GM13976 (cell line): ENCODE results near the gene KDM1B.
A peak's percentile ranks its signal among the peaks of the same experiment; 100 is the strongest.
"Not testable (repeated sequence)": the region's sequence is repeated elsewhere in the genome, so short reads cannot be mapped to it uniquely, and the experiment has no call there.

Experiments
- DNase-seq: peaks from one replicate; pipeline ENCODE4 v3.0.0; 2012; ENCODE audit warnings: low spot score
- in situ Hi-C: fragments of 300-500 bp; cut with MboI; formaldehyde crosslinking; loops from one replicate; pipeline ENCODE4 v1.12.0; 2022; ENCODE audit warnings: low sequenced_read_pairs, mixed read lengths, inconsistent platforms; ENCODE audit not compliant: unreplicated experiment
- TF ChIP-seq, protein P1 (sequence below): IDR thresholded peaks from 2 replicates; pipeline ENCODE4 v1.5.1; 2012; ENCODE audit warnings: borderline replicate concordance, mild to moderate bottlenecking; ENCODE audit not compliant: insufficient read depth; ENCODE audit errors: extremely low read depth, missing control alignments, control extremely low read depth

KDM1B gene

GRCh38 chr6:18147616-18148015 lies 7.6 kb upstream of the KDM1B start:
- DNase-seq = no peak
- in situ Hi-C loops = no loop called here
- TF ChIP-seq, protein P1, sequence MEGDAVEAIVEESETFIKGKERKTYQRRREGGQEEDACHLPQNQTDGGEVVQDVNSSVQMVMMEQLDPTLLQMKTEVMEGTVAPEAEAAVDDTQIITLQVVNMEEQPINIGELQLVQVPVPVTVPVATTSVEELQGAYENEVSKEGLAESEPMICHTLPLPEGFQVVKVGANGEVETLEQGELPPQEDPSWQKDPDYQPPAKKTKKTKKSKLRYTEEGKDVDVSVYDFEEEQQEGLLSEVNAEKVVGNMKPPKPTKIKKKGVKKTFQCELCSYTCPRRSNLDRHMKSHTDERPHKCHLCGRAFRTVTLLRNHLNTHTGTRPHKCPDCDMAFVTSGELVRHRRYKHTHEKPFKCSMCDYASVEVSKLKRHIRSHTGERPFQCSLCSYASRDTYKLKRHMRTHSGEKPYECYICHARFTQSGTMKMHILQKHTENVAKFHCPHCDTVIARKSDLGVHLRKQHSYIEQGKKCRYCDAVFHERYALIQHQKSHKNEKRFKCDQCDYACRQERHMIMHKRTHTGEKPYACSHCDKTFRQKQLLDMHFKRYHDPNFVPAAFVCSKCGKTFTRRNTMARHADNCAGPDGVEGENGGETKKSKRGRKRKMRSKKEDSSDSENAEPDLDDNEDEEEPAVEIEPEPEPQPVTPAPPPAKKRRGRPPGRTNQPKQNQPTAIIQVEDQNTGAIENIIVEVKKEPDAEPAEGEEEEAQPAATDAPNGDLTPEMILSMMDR = no peak

- in situ Hi-C loops = no loop called here
- no peak for DNase-seq
- TF ChIP-seq, protein P1 = no peak
Measured at GRCh38 chr6:18148304-18149025, 6.8 kb upstream of the KDM1B start.

- in situ Hi-C loops, DNase-seq: not testable (repeated sequence)
Measured at GRCh38 chr6:18151391-18151790, 3.8 kb upstream of the KDM1B start.

GRCh38 chr6:18151801-18152200 lies 3.4 kb upstream of the KDM1B start:
- in situ Hi-C loops = no loop called here

GRCh38 chr6:18153311-18153703 lies 1.9 kb upstream of the KDM1B start:
- TF ChIP-seq, protein P1 = no peak
- DNase-seq = no peak
- in situ Hi-C loops = no loop called here

More at GRCh38 chr6:18151801-18152200, 3.4 kb upstream of the KDM1B start:
- DNase-seq = no peak
- TF ChIP-seq, protein P1 = no peak

DNA sequence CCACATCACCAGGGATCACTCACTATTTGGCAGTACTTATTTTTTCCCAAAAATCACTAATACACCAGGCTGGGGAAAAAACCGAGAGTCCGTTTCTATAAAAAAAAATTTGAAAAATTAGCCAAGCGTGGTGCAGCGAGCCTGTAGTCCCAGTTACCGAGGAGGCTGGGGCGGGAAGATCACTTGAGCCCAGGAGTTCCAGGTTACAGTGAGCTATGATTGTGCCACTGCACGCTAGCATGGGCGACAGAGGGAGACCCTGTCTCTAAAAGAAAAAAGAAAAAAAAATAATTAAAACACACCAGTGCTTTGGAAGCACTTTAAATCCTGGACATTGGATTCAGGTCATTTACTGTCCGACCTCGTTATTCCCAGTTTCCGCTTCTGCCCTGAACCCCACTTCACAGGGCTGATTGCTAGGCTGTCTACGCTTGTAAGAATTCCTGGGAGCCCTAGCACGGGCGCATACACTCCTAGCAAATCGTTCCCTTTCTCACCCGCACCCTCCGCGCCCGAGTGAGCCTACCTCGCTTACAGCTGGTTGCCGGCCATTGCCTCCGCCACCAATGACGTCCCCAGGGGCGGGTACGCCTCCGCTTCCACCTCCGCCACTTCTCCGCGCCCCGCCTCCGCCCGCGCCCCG lies 594 bp upstream of the KDM1B start, which contains the start of gene TPMT:
TPMT (minus strand) TSS at position 571 of the 643 bp plus-strand sequence. CDS start 5,950 bp downstream, outside the sequence.
- DNase-seq = no peak
- TF ChIP-seq, protein P1 = no peak
- in situ Hi-C loops = no loop called here

DNA sequence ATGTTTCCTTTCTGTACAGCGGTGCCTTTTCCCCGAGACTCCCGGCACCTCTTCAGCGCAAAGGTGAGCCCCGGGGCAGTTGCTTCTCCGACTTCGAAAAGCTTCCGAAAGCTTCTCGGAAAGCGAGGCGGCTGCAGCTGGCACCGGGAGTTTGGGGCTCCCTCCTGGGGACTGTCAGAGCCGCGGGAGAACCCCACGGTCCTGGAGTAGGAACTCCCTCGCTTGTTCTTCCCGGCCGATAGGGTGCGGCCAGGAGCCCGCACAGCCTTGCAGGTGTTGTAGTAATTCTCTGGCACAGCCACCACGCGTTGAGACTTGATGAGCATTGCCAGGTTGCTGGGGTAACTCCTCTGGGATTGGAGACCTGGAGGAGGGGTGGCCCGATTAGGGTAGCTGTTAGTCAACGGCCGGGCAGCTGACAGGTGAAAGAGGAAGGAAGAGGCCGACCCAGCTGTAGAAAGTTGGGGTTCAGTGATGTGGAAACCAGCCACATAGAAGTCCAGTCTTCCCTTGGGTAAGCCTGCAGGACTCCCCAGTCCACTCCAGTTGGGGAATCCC lies 721 bp downstream of the KDM1B start:
- TF ChIP-seq, protein P1 = no peak
- in situ Hi-C loops = no loop called here
- DNase-seq = peak; percentile 67
